ENCODE results near the gene MEX3A.
"Not testable (repeated sequence)": the region's sequence is repeated elsewhere in the genome, so short reads cannot be mapped to it uniquely, and the experiment has no call there.

MEX3A gene

DNA sequence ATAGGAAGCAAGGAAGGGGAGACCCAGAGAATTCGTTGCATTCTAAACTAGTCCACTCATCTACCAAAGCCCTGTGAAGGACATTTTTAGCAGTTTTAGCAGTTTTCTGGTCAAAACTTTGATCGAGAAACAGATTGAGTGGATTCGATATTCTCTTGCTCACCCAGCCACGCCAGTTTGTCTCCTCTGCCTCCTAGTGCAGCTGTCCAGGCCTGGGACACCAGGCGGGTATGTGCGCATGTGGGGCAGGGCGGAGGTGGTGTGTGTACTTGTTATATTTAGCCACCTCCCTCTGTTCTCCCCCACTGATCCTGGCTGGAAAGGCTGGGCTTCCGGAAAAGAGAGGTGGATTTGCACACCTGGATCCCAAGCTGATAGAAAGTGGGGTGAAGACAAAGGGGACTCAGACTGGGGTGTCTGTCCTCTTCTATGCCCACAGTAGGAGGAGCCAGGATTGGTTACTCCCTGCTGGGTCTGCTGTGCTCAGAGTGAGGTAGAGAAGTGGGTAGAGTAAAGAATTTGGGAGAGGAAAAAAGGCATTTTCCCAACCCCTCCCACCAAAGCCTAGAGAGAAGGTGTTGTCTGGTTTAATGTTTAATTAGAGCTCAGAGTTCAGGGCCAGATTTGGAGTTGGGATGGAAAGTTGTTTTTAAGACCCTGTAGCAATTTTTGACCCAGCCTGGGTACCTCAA, 36.1 kb upstream of the MEX3A start:
- Histone ChIP-seq H3K4me3 (no peak overlapping the region), H4K20me1 (peaks cover 27% of the 10 kb centered on the region), H3K36me3 (no peaks in the 10 kb centered on the region), H3K27ac (no peak overlapping the region), H3K27me3 (peaks cover 42% of the 10 kb centered on the region), H3K4me2 (no peak overlapping the region), H3K9ac (no peak overlapping the region), H3K4me1 (peaks cover 41% of the 10 kb centered on the region), H3K9me3 (no peaks in the 10 kb centered on the region)
- TF ChIP-seq Cebpa-rat (IDR thresholded peaks at IDR 0.05) = no peak

DNA sequence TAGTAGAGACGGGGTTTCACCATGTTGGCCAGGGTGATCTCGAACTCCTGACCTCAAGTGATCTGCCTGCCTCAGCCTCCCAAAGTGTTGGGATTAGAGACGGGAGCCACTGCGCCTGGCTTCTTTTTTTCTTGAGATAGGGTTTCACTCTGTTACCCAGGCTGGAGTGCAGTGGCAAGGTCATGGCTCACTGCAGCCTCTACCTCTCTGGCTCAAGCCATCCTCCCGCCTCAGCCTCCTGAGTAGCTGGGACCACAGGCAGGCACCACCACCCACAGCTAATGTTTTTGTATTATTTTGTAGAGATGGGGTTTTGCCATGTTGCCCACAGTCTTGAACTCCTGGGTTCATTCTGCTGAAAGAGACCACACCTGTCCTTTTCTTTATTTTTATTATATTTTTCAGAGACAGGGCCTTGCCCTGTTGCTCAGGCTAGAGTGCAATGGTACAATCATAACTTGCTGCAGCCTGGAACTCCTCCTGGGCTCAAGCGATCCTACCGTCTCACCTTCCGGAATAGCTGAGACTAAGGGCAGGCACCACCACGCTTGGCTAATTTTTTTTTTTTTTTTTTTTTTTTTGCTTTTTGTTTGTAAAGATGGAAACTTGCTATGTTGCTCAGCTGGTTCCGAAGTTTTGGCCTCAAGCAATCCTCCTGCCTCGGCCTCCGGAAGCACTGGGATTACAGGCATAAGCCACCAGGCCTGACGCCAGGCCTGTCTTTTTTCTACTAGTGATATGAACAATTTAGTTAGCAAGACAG, 35.3 kb upstream of the MEX3A start:
- H3K36me3 ChIP-seq = no peaks in the 10 kb centered on the region
- H3K4me2 ChIP-seq = no peak overlapping the region
- H3K4me3 ChIP-seq = no peak overlapping the region
- H4K20me1 ChIP-seq = peaks cover 34% of the 10 kb centered on the region
- H3K27me3 ChIP-seq = peaks cover 49% of the 10 kb centered on the region
- no peak overlapping the region for H3K27ac ChIP-seq
- no peak overlapping the region for H3K9ac ChIP-seq
- TF ChIP-seq Cebpa-rat (IDR thresholded peaks at IDR 0.05) = no peak
- H3K9me3 ChIP-seq = no peaks in the 10 kb centered on the region
- peaks cover 34% of the 10 kb centered on the region for H3K4me1 ChIP-seq

DNA sequence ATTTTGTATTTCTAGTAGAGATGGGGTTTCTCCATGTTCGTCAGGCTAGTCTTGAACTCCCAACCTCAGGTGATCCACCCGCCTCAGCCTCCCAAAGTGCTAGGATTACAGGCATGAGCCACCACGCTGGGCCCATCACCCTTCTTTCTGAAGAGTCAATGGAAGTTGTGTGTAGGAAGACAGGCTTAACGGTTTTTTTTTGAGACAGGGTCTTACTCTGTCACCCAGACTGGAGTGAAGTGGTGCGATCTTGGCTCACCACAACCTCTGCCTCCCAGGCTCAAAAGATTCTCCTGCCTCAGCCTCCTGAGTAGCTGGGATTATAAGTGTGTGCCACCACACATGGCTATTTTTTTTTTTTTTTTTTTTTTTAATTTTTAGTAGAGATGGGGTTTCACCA, 34.5 kb upstream of the MEX3A start:
- H3K9me3 ChIP-seq, H3K36me3 ChIP-seq, H3K27ac ChIP-seq, H3K9ac ChIP-seq, H3K4me2 ChIP-seq, H3K4me3 ChIP-seq: not testable (repeated sequence)
- Histone ChIP-seq H3K4me1 (peaks cover 31% of the 10 kb centered on the region), H4K20me1 (peaks cover 38% of the 10 kb centered on the region), H3K27me3 (peaks cover 58% of the 10 kb centered on the region)

DNA sequence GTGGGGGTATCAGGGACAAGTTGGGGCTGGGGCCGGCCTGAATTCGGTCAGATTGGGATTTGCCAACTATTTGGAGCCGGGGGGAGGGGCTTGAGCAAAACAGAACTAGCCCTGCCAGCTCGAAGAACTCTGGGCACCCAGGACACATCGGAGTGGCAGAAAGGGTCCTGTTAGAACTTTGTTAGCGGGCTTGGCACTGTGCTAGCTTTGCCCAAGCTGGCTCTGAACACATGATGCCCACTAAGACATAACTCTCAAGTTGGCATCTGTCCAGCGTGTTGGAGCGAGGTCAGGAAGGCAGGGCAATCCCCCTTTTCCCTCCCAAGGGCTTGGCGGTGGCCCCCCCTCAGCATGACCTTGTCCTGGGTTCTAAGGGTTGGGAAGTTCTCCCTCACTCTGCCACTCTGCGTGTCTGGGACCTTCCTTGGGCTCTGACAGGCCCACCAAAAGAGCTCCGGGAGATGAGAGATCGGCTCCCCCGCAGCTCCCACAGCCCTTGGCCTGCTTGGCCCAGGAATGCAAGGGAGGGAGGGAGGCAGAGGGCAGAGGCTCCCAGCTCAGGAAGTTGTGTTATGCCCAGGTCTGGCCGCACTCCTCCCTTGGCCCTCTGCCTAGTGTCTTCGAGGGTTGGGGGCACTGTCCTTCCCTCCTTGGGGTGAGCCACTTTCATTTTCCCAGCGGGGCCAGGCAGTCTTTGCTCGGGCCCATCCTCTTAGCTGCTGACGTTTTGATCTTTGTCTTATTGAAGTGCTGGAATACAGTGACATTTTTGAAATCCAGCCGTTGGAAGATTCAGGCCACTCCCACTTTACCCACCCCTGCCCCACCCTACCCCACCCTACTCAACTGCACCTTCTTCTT, 33.5 kb upstream of the MEX3A start:
- no peak for TF ChIP-seq Cebpa-rat (IDR thresholded peaks at IDR 0.05)
- Histone ChIP-seq H4K20me1 (peaks cover 38% of the 10 kb centered on the region), H3K27me3 (peaks cover 60% of the 10 kb centered on the region), H3K27ac (no peak overlapping the region), H3K4me1 (peaks cover 25% of the 10 kb centered on the region), H3K9ac (no peak overlapping the region), H3K4me2 (0 out of 2 replicates have a peak overlapping the region, but pooled peaks have one; percentile 7), H3K9me3 (no peaks in the 10 kb centered on the region), H3K36me3 (no peaks in the 10 kb centered on the region), H3K4me3 (no peak overlapping the region)

DNA sequence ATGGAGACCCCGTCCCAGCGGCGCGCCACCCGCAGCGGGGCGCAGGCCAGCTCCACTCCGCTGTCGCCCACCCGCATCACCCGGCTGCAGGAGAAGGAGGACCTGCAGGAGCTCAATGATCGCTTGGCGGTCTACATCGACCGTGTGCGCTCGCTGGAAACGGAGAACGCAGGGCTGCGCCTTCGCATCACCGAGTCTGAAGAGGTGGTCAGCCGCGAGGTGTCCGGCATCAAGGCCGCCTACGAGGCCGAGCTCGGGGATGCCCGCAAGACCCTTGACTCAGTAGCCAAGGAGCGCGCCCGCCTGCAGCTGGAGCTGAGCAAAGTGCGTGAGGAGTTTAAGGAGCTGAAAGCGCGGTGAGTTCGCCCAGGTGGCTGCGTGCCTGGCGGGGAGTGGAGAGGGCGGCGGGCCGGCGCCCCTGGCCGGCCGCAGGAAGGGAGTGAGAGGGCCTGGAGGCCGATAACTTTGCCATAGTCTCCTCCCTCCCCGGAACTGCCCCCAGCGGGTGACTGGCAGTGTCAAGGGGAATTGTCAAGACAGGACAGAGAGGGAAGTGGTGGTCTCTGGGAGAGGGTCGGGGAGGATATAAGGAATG, 32.8 kb upstream of the MEX3A start:
- H4K20me1 ChIP-seq = peaks cover 38% of the 10 kb centered on the region
- peaks cover 60% of the 10 kb centered on the region for H3K27me3 ChIP-seq
- H3K4me1 ChIP-seq = peaks cover 18% of the 10 kb centered on the region
- no peak overlapping the region for H3K27ac ChIP-seq
- no peak for TF ChIP-seq Cebpa-rat (IDR thresholded peaks at IDR 0.05)
- no peak overlapping the region; the same call in 1 of the 2 replicates for H3K4me2 ChIP-seq
- no peaks in the 10 kb centered on the region for H3K9me3 ChIP-seq
- no peaks in the 10 kb centered on the region for H3K36me3 ChIP-seq
- no peak overlapping the region for H3K9ac ChIP-seq
- H3K4me3 ChIP-seq = no peak overlapping the region

DNA sequence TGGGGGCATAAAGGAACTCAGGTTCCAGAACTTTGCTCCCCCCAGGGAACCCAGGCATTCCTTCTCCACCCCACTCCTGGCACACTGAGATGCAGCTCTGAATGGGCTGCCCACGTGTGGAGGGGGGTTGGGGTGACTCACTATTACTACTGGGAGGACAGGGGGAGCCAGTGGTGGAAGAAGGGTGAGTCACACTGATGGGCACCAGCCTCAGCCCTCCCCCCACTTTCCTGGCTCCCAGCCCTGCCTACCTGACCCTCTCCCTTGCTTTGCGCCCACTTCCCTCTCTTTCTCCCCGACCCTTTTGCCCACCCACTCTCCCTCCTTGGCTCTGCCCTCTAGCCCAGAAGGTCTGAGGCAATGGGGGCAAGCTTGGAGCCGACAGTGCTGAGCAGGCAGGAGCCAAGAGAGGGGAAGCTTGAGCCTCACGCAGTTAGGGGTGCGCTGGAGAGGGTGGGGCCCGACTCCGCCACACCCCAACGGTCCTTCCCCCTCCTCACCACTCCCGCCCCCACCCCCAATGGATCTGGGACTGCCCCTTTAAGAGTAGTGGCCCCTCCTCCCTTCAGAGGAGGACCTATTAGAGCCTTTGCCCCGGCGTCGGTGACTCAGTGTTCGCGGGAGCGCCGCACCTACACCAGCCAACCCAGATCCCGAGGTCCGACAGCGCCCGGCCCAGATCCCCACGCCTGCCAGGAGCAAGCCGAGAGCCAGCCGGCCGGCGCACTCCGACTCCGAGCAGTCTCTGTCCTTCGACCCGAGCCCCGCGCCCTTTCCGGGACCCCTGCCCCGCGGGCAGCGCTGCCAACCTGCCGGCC, 32.0 kb upstream of the MEX3A start, which contains the start of gene LMNA:
Gene LMNA, plus strand, starts transcription at position 611 of the 818 bp plus-strand sequence. CDS start 208 bp downstream, outside the sequence.
- Histone ChIP-seq H3K4me2 (peak within 1 kb of the TSS; percentile 7; the same call in 1 of the 2 replicates), H3K9me3 (no peaks in the 10 kb centered on the region), H3K27ac (no peak within 1 kb of the TSS), H3K9ac (no peak within 1 kb of the TSS), H4K20me1 (peaks cover 39% of the 10 kb centered on the region), H3K27me3 (peaks cover 60% of the 10 kb centered on the region), H3K36me3 (no peaks in the 10 kb centered on the region), H3K4me3 (no peak within 1 kb of the TSS), H3K4me1 (peaks cover 13% of the 10 kb centered on the region)
- TF ChIP-seq Cebpa-rat (IDR thresholded peaks at IDR 0.05) = no peak

DNA sequence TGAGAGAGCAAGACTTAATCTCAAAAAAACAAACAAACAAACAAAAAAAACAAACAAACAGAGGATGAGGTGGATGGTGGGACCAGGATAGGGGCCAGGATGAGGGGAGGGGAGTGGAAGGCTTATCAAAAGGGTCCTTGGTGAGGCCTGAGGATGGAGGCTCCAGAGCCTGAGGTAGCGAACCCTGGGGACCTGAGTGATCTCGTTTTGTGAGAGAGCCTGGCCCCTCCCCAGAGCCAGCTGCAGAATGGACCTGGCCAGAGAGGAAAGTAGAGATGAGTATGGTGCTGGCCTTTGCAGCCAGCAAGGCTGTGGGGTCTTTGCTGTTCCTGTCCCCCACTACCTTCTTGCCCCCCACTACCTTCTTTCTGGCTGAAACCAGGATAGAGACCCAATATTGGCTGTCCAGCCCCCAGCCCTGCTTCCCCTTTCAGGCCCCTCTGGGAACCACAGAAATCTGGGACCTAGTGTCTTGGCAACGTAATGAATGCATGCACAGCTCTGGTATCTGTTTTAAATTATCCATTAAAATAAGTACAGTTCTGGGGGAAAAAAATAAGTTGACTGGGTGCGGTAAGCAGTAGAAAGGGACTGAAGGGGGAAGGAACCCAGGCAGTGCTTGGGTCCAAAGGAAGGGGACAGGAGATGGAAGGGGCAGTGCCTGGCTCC, 31.2 kb upstream of the MEX3A start:
- no peaks in the 10 kb centered on the region for H3K36me3 ChIP-seq
- H3K27ac ChIP-seq = no peak overlapping the region
- peaks cover 13% of the 10 kb centered on the region for H3K4me1 ChIP-seq
- H3K4me3 ChIP-seq = no peak overlapping the region
- no peak overlapping the region for H3K4me2 ChIP-seq
- peaks cover 60% of the 10 kb centered on the region for H3K27me3 ChIP-seq
- no peaks in the 10 kb centered on the region for H3K9me3 ChIP-seq
- H4K20me1 ChIP-seq = peaks cover 42% of the 10 kb centered on the region
- H3K9ac ChIP-seq = no peak overlapping the region
- TF ChIP-seq Cebpa-rat (IDR thresholded peaks at IDR 0.05) = no peak

DNA sequence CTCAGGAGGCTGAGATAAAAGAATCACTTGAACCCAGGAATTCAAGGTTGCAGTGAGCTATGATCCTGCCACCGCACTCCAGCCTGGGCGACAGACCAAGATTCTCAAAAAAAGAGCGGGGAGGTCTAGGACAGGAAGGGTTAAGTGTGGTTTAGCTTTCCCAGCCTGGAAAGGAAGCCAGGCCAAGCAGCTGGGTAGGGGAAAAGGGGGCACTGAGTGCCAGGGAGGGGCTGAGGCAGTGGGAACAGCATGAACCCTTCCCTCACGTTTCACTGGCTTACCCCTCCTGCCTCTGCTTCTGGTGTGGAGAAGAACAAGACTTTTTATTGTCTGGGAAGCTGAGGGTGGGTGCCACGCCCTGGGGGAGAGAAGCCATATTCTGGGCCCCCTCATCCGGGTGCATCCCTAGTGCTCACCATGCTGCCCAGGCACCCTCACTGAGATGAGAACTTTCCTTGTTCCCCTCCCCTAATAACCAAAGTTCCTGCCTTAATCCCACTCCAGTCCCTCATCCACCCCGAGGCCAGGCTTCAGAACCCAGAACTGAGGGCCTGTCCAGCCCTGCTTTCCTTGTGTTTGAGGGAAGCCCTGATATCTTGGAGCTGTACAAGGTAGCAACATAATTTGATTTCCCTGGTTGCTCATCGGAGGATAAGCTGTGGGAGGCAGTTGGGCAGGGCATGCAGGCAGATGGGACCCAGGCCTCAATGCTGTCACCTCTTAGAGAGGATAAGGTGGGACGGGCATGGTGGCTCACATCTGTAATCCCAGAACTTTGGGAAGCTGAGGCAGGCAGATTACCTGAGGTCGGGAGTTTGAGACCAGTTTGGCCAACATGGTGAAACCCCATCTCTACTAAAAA, 30.2 kb upstream of the MEX3A start:
- no peak for TF ChIP-seq Cebpa-rat (IDR thresholded peaks at IDR 0.05)
- H3K4me1 ChIP-seq = peaks cover 13% of the 10 kb centered on the region
- H4K20me1 ChIP-seq = peaks cover 42% of the 10 kb centered on the region
- H3K4me3 ChIP-seq = no peak overlapping the region
- no peaks in the 10 kb centered on the region for H3K9me3 ChIP-seq
- H3K9ac ChIP-seq = no peak overlapping the region
- peaks cover 60% of the 10 kb centered on the region for H3K27me3 ChIP-seq
- H3K36me3 ChIP-seq = no peaks in the 10 kb centered on the region
- H3K27ac ChIP-seq = no peak overlapping the region
- no peak overlapping the region for H3K4me2 ChIP-seq
